H9 (cell line): ENCODE measurements around the gene CHMP6. TPM values are rescaled to one million over a fixed set of nuclear protein-coding genes. Genes with fewer than 3 reads are reported as not detected.

Experiments
- DNase-seq: peaks from one replicate; pipeline ENCODE4 v3.0.0-alpha.2; 2017
- H2AFZ ChIP-seq: one replicate; pipeline ENCODE4 v1.6.1; 2013; ENCODE audit warnings: mild to moderate bottlenecking, low read length, control low read depth, moderate library complexity
- H2AK5ac ChIP-seq: 2 replicates; pipeline ENCODE4 v1.6.1; 2013; ENCODE audit warnings: low read length, control low read depth, mixed read lengths; ENCODE audit not compliant: insufficient read length
- H2BK120ac ChIP-seq: one replicate; pipeline ENCODE4 v1.6.1; 2013; ENCODE audit warnings: low read depth, mild to moderate bottlenecking, low read length, control low read depth, inconsistent platforms; ENCODE audit not compliant: poor library complexity, severe bottlenecking
- H2BK12ac ChIP-seq: 2 replicates; pipeline ENCODE4 v1.6.1; 2013; ENCODE audit warnings: low read length, control low read depth, mixed read lengths, low read depth; ENCODE audit not compliant: insufficient read length
- H2BK15ac ChIP-seq: 2 replicates; pipeline ENCODE4 v1.6.1; 2013; ENCODE audit warnings: low read depth, low read length, control low read depth
- H2BK20ac ChIP-seq: one replicate; pipeline ENCODE4 v1.6.1; 2013; ENCODE audit warnings: low read depth, mild to moderate bottlenecking, low read length, control low read depth, inconsistent platforms; ENCODE audit not compliant: poor library complexity, severe bottlenecking
- H2BK5ac ChIP-seq: 2 replicates; pipeline ENCODE4 v1.6.1; 2013; ENCODE audit warnings: low read length, control low read depth, mixed read lengths; ENCODE audit not compliant: insufficient read length
- H3K14ac ChIP-seq: 2 replicates; pipeline ENCODE4 v1.6.1; 2013; ENCODE audit warnings: low read length, control low read depth; ENCODE audit not compliant: insufficient read depth
- H3K18ac ChIP-seq: 2 replicates; pipeline ENCODE4 v1.6.1; 2013; ENCODE audit warnings: low read depth, mild to moderate bottlenecking, mixed read lengths, low read length, control low read depth; ENCODE audit not compliant: insufficient read length
- H3K23ac ChIP-seq: 2 replicates; pipeline ENCODE4 v1.6.1; 2013; ENCODE audit warnings: low read length, control low read depth, mixed read lengths, low read depth; ENCODE audit not compliant: insufficient read length
- H3K23me2 ChIP-seq: 2 replicates; pipeline ENCODE4 v1.6.1; 2013; ENCODE audit warnings: low read depth, mild to moderate bottlenecking, mixed read lengths, low read length, control low read depth; ENCODE audit not compliant: insufficient read length, poor library complexity, severe bottlenecking
- H3K27ac ChIP-seq: 2 replicates; pipeline ENCODE4 v1.5.1; 2013; ENCODE audit warnings: low read length, control low read depth, mixed read lengths, low read depth; ENCODE audit not compliant: insufficient read length
- H3K27me3 ChIP-seq: 2 replicates; pipeline ENCODE4 v1.6.1; 2013; ENCODE audit warnings: low read length, control low read depth, inconsistent platforms; ENCODE audit not compliant: insufficient read depth
- H3K4ac ChIP-seq: 2 replicates; pipeline ENCODE4 v1.6.1; 2013; ENCODE audit warnings: low read depth, mild to moderate bottlenecking, control low read depth, inconsistent platforms, low read length, moderate library complexity
- H3K4me1 ChIP-seq: 2 replicates; pipeline ENCODE4 v1.6.1; 2013; ENCODE audit warnings: low read length, control low read depth, inconsistent platforms; ENCODE audit not compliant: insufficient read depth
- H3K4me2 ChIP-seq: 2 replicates; pipeline ENCODE4 v1.6.1; 2013; ENCODE audit warnings: low read length, control low read depth, mixed read lengths; ENCODE audit not compliant: insufficient read length, insufficient read depth
- H3K56ac ChIP-seq: 2 replicates; pipeline ENCODE4 v1.6.1; 2013; ENCODE audit warnings: low read depth, mild to moderate bottlenecking, mixed read lengths, low read length, control low read depth; ENCODE audit not compliant: insufficient read length
- H3K79me1 ChIP-seq: 2 replicates; pipeline ENCODE4 v1.6.1; 2013; ENCODE audit warnings: low read depth, mild to moderate bottlenecking, moderate library complexity, low read length, control low read depth, inconsistent platforms; ENCODE audit not compliant: insufficient read depth, poor library complexity, severe bottlenecking
- H3K79me2 ChIP-seq: 2 replicates; pipeline ENCODE4 v1.6.1; 2013; ENCODE audit warnings: low read length, control low read depth, inconsistent platforms; ENCODE audit not compliant: insufficient read depth
- H3K9ac ChIP-seq: 2 replicates; pipeline ENCODE4 v1.6.1; 2013; ENCODE audit warnings: low read length, control low read depth, mixed read lengths; ENCODE audit not compliant: insufficient read length; ENCODE audit errors: extremely low read depth
- H3K9me3 ChIP-seq: one replicate; pipeline ENCODE4 v1.6.1; 2013; ENCODE audit warnings: low read depth, low read length, inconsistent platforms; ENCODE audit not compliant: control insufficient read depth
- H3T11ph ChIP-seq: one replicate; pipeline ENCODE4 v1.6.1; 2013; ENCODE audit warnings: mild to moderate bottlenecking, low read length, control low read depth, inconsistent platforms
- H4K20me1 ChIP-seq: one replicate; pipeline ENCODE4 v1.6.1; 2013; ENCODE audit not compliant: control insufficient read depth, insufficient read length, insufficient read depth
- H4K5ac ChIP-seq: 2 replicates; pipeline ENCODE4 v1.6.1; 2013; ENCODE audit warnings: low read depth, mild to moderate bottlenecking, mixed read lengths, low read length, control low read depth; ENCODE audit not compliant: insufficient read length
- H4K8ac ChIP-seq: replicated peaks from 2 replicates; pipeline ENCODE4 v1.6.1; 2013; ENCODE audit warnings: low read length, control low read depth, mixed read lengths, low read depth; ENCODE audit not compliant: insufficient read length
- H4K91ac ChIP-seq: 2 replicates; pipeline ENCODE4 v1.6.1; 2013; ENCODE audit warnings: low read depth, mild to moderate bottlenecking, moderate library complexity, mixed read lengths, low read length, control low read depth; ENCODE audit not compliant: insufficient read length
- H3K27ac Mint-ChIP-seq, 3 experiments: 2 replicates in 2 of 3; 3 replicates in 1 of 3; pipeline ENCODE4 v1.8.0; 2020 to 2021; ENCODE audit warnings: mixed read lengths in 3 of 3, mild to moderate bottlenecking in 1 of 3, moderate library complexity in 1 of 3
- H3K27me3 Mint-ChIP-seq: 2 replicates; pipeline ENCODE4 v1.8.0; 2021; ENCODE audit warnings: low read depth, mild to moderate bottlenecking, moderate library complexity, mixed read lengths
- H3K36me3 Mint-ChIP-seq, 3 experiments: 2 replicates in 2 of 3; 3 replicates in 1 of 3; pipeline ENCODE4 v1.8.0; 2020 to 2021; ENCODE audit warnings: low read depth in 3 of 3, mixed read lengths in 3 of 3; ENCODE audit not compliant: insufficient read depth in 1 of 3
- H3K4me1 Mint-ChIP-seq, 2 experiments: 2 replicates each; pipeline ENCODE4 v1.8.0; 2020; ENCODE audit warnings: mixed read lengths in 2 of 2
- H3K4me3 Mint-ChIP-seq, 2 experiments: 2 replicates in 1 of 2; 3 replicates in 1 of 2; pipeline ENCODE4 v1.8.0; 2020 to 2021; ENCODE audit warnings: mild to moderate bottlenecking in 2 of 2, mixed read lengths in 2 of 2, moderate library complexity in 1 of 2
- H3K9me3 Mint-ChIP-seq, 2 experiments: 2 replicates in 1 of 2; 3 replicates in 1 of 2; pipeline ENCODE4 v1.8.0; 2020; ENCODE audit warnings: mild to moderate bottlenecking in 2 of 2, mixed read lengths in 2 of 2, moderate library complexity in 1 of 2
- CTCF ChIP-seq: fragments of 200-600 bp; sonication (generic); conservative IDR thresholded peaks from 3 replicates; pipeline ENCODE4 v1.8.0; 2021; ENCODE audit warnings: antibody characterized with exemption, mild to moderate bottlenecking
- WGBS: extraction: QIAGEN DNeasy Blood & Tissue Kit; methylation state at CpG from one replicate; pipeline ENCODE4 v1.1.7; 2013; ENCODE audit warnings: missing lambda C conversion rate, low lambda C conversion rate, mixed read lengths; ENCODE audit not compliant: insufficient read length; ENCODE audit errors: extremely low coverage; 5-methylcytosine and 5-hydroxymethylcytosine counted together
- total RNA-seq: library from RNA; stranded (reverse); gene quantifications from 2 replicates; pipeline ENCODE4 v1.2.1, GENCODE V29; 2021

The CHMP6 gene
- total RNA-seq, 1 experiment from 2014 or later = 23.4 TPM

- no peaks in the 10 kb centered on the region; the same call in 1 of the 2 replicates for H3K4me1 ChIP-seq
Observed at GRCh38 chr17:81044764-81045589, 53.3 kb downstream of the CHMP6 start.

More at GRCh38 chr17:81044764-81045589, 53.3 kb downstream of the CHMP6 start:
- no peaks in the 10 kb centered on the region for H4K20me1 ChIP-seq
- H4K5ac ChIP-seq = no peak overlapping the region
- no peak overlapping the region; the same call in 1 of the 2 replicates for H3K14ac ChIP-seq
- H3K9ac ChIP-seq = no peak overlapping the region
- H3K9me3 ChIP-seq = no peaks in the 10 kb centered on the region
- H3K9me3 Mint-ChIP-seq = no peaks in the 10 kb centered on the region
- no peaks in the 10 kb centered on the region for H3K27me3 Mint-ChIP-seq
- H3K27me3 ChIP-seq = no peaks in the 10 kb centered on the region
- H2BK12ac ChIP-seq = no peak overlapping the region
- no peak overlapping the region for H3K27ac ChIP-seq
- no peak for DNase-seq
- no peak overlapping the region for H3K23ac ChIP-seq
- no CpG with 5 or more reads among the region's 28 CpGs for WGBS
- H3K4me3 Mint-ChIP-seq = no peak overlapping the region
- no peak overlapping the region for H3K4ac ChIP-seq
- H3K18ac ChIP-seq = no peak overlapping the region
- H3K23me2 ChIP-seq = no peaks in the 10 kb centered on the region
- H2BK120ac ChIP-seq = no peak overlapping the region
- TF ChIP-seq CTCF = no peak
- no peak overlapping the region for H3T11ph ChIP-seq
- H2BK5ac ChIP-seq = no peak overlapping the region
- H2AFZ ChIP-seq = no peak overlapping the region
- no peak overlapping the region for H4K91ac ChIP-seq
- H3K79me2 ChIP-seq = peaks cover 2% of the 10 kb centered on the region; the same call in 1 of the 2 replicates
- no peak overlapping the region for H3K4me2 ChIP-seq
- H3K36me3 Mint-ChIP-seq = no peaks in the 10 kb centered on the region; a peak in 1 of 7 replicates
- H3K79me1 ChIP-seq = no peaks in the 10 kb centered on the region
- peak overlapping the region; percentile 33 to 84 (median 49); a peak in 4 of 7 replicates for H3K27ac Mint-ChIP-seq
- H2AK5ac ChIP-seq = no peak overlapping the region
- no peak overlapping the region for H4K8ac ChIP-seq
- H3K4me1 Mint-ChIP-seq = peaks cover 23 to 37% of the 10 kb centered on the region in 2 experiments
- H2BK20ac ChIP-seq = no peak overlapping the region
- H3K56ac ChIP-seq = no peak overlapping the region
- no peak overlapping the region for H2BK15ac ChIP-seq
